GM12801 (cell line): ENCODE measurements around the gene ULK3.

Experiments
- CTCF ChIP-seq: IDR thresholded peaks from one replicate; pipeline ENCODE4 v1.5.1; 2011; ENCODE audit warnings: control low read depth; ENCODE audit not compliant: insufficient read length; ENCODE audit errors: extremely low read depth

The ULK3 gene

GRCh38 chr15:74872702-74873035, 29.7 kb upstream of the ULK3 start:
- TF ChIP-seq CTCF = no peak

- TF ChIP-seq CTCF = no peak
These were observed 27.7 kb upstream of the ULK3 start for GRCh38 chr15:74870436-74871215.

- TF ChIP-seq CTCF = no peak
These were observed 26.9 kb upstream of the ULK3 start for GRCh38 chr15:74869726-74870407.

GRCh38 chr15:74869372-74869725, 26.4 kb upstream of the ULK3 start:
- no peak for TF ChIP-seq CTCF

- TF ChIP-seq CTCF = no peak
These were observed 25.1 kb upstream of the ULK3 start for GRCh38 chr15:74868059-74868458.

GRCh38 chr15:74867466-74868038, 24.6 kb upstream of the ULK3 start:
- no peak for TF ChIP-seq CTCF

GRCh38 chr15:74866090-74866489, 23.1 kb upstream of the ULK3 start:
- TF ChIP-seq CTCF = no peak
